ENCODE results near the gene MARCHF10. TPM values are rescaled to one million over a fixed set of nuclear protein-coding genes. Genes with fewer than 3 reads are reported as not detected.

Gene MARCHF10
- polyA plus RNA-seq, 3 donors, result not detected

DNA sequence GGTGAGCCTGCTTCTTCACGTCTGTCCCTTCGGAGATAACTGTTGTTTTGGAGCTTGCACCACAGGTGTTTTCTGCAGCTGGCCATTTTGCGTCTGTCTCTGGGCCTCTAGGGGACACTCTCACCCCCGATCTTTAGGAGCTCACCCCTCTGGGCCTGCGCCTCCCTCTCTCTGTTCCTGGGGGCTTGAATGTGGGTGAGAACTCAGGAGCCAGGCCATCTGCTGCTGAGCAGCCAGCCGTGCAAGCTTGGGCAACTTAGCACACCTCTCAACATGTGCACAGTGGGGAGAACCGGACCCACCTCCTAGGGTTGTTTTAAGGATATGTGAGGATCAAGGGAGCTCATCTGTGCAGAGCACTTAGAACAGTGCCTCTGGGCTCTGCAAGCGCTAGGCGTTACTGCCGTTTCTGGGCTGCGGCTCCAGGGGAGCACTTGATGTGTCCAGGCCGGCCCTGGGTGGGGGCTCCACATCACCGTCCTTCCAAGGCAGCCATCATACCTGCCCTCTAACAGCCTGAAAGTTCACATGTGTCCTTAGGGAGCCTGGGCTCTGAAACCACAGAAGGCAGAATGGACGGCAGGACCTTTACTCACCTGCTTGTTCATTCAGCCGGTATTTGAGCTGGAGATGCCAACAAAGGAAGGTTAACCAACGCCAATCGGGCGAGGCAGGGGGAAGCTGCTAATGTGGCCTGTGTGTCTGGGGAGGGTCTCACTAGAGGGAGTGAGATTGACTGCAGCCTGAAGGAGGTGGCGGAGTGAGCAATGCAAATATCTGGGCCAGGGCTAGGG, 114.3 kb downstream of the MARCHF10 start:
- H2AFZ ChIP-seq (ENCODE audit: insufficient read depth, low read depth, low read length, poor library complexity, severe bottlenecking), result no peak overlapping the region
- peaks cover 4 to 5% of the 10 kb centered on the region in 2 donors for H3K4me1 ChIP-seq (ENCODE audit: control insufficient read depth in 1 of 2, insufficient read depth in 2 of 2, low read length in 2 of 2)
- no peaks in the 10 kb centered on the region for H3K27me3 ChIP-seq (ENCODE audit: control insufficient read depth in 2 of 2, insufficient read depth in 2 of 2, low read length in 2 of 2)
- Mint-ChIP-seq H3K9me3 (peaks cover 0 to 6% (median 5%) of the 10 kb centered on the region in 7 donors), H3K36me3 (no peaks in the 10 kb centered on the region), H3K4me3 (no peak overlapping the region), H3K4me1 (peaks cover 7% of the 10 kb centered on the region), H3K27ac (no peak overlapping the region), H3K27me3 (ENCODE audit: low read depth in 3 of 3) (peaks cover 0 to 6% (median 3%) of the 10 kb centered on the region in 3 donors)
- intact Hi-C loops (cut with micrococcal nuclease), result no loop called here
- TF ChIP-seq, protein P1, sequence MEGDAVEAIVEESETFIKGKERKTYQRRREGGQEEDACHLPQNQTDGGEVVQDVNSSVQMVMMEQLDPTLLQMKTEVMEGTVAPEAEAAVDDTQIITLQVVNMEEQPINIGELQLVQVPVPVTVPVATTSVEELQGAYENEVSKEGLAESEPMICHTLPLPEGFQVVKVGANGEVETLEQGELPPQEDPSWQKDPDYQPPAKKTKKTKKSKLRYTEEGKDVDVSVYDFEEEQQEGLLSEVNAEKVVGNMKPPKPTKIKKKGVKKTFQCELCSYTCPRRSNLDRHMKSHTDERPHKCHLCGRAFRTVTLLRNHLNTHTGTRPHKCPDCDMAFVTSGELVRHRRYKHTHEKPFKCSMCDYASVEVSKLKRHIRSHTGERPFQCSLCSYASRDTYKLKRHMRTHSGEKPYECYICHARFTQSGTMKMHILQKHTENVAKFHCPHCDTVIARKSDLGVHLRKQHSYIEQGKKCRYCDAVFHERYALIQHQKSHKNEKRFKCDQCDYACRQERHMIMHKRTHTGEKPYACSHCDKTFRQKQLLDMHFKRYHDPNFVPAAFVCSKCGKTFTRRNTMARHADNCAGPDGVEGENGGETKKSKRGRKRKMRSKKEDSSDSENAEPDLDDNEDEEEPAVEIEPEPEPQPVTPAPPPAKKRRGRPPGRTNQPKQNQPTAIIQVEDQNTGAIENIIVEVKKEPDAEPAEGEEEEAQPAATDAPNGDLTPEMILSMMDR (IDR thresholded peaks at IDR 0.05), result no peak
- H3K4me3 ChIP-seq (replicated peaks in 1 of 3; ENCODE audit: low read depth in 2 of 3, low read length in 3 of 3), result no peak overlapping the region
- WGBS (ENCODE audit: insufficient coverage), result 88% methylated on average over 16 of the region's 19 CpGs
- no peaks in the 10 kb centered on the region for H3K79me2 ChIP-seq (ENCODE audit: insufficient read depth, low read length)
- no peak overlapping the region for H3K9ac ChIP-seq (ENCODE audit: insufficient read depth, low read length, poor library complexity, severe bottlenecking)
- no peak overlapping the region for H3K4me2 ChIP-seq (replicated peaks; ENCODE audit: extremely low read depth, low read length, poor library complexity, severe bottlenecking)
- no peaks in the 10 kb centered on the region for H4K20me1 ChIP-seq (ENCODE audit: insufficient read depth, low read length)
- no peak overlapping the region for H3K27ac ChIP-seq (ENCODE audit: low read depth in 1 of 2, low read length in 2 of 2)
- H3K9me3 ChIP-seq (replicated peaks in 1 of 2; ENCODE audit: control insufficient read depth in 1 of 2, insufficient read depth in 1 of 2, low read length in 2 of 2), result no peaks in the 10 kb centered on the region
- H3K36me3 ChIP-seq (replicated peaks in 1 of 2; ENCODE audit: control insufficient read depth in 1 of 2, insufficient read depth in 2 of 2, low read length in 2 of 2), result no peaks in the 10 kb centered on the region
- no peak for DNase-seq

DNA sequence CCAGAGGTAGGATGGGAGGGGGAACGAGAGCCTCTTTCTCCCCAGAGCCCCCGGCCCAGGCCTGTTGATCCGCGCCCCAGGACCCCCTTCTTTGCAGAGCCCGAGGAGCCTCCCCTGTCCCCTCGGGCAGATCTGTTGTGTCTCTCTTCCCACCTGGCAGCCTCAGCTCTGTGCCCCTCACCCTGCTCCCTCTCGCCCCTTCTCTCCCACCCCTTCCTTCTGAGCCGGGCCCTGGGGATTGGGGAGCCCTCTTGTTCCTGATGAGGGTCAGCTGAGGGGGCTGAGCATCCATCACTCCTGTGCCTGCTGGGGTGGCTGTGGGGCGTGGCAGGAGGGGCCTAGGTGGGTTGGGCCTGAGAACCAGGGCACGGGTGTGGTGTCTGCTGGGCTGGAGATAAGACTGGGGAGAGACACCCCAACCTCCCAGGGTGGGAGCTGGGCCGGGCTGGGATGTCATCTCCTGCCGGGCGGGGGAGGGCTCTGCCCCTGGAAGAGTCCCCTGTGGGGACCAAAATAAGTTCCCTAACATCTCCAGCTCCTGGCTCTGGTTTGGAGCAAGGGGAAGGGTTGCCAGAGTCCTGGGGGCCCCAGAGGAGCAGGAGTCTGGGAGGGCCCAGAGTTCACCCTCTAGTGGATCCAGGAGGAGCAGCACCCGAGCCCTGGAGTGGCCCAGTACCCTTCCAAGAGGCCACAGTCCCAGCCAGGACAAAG, 115.2 kb downstream of the MARCHF10 start:
- H3K36me3 ChIP-seq (replicated peaks in 1 of 2; ENCODE audit: control insufficient read depth in 1 of 2, insufficient read depth in 2 of 2, low read length in 2 of 2), result no peaks in the 10 kb centered on the region
- peaks cover 4 to 5% of the 10 kb centered on the region in 2 donors for H3K4me1 ChIP-seq (ENCODE audit: control insufficient read depth in 1 of 2, insufficient read depth in 2 of 2, low read length in 2 of 2)
- no peak overlapping the region for H3K27ac ChIP-seq (ENCODE audit: low read depth in 1 of 2, low read length in 2 of 2)
- H3K9ac ChIP-seq (ENCODE audit: insufficient read depth, low read length, poor library complexity, severe bottlenecking), result no peak overlapping the region
- intact Hi-C loops (cut with micrococcal nuclease), result no loop called here
- no peaks in the 10 kb centered on the region for H3K79me2 ChIP-seq (ENCODE audit: insufficient read depth, low read length)
- Mint-ChIP-seq H3K4me3 (no peak overlapping the region), H3K9me3 (peaks cover 0 to 6% (median 5%) of the 10 kb centered on the region in 7 donors), H3K27ac (no peak overlapping the region), H3K27me3 (ENCODE audit: low read depth in 3 of 3) (peaks cover 0 to 6% (median 3%) of the 10 kb centered on the region in 3 donors), H3K36me3 (no peaks in the 10 kb centered on the region), H3K4me1 (peaks cover 7% of the 10 kb centered on the region)
- TF ChIP-seq, protein P1 (IDR thresholded peaks at IDR 0.05), result no peak
- no peak overlapping the region for H2AFZ ChIP-seq (ENCODE audit: insufficient read depth, low read depth, low read length, poor library complexity, severe bottlenecking)
- no peaks in the 10 kb centered on the region for H3K27me3 ChIP-seq (ENCODE audit: control insufficient read depth in 2 of 2, insufficient read depth in 2 of 2, low read length in 2 of 2)
- no peaks in the 10 kb centered on the region for H4K20me1 ChIP-seq (ENCODE audit: insufficient read depth, low read length)
- DNase-seq, result no peak
- no peaks in the 10 kb centered on the region for H3K9me3 ChIP-seq (replicated peaks in 1 of 2; ENCODE audit: control insufficient read depth in 1 of 2, insufficient read depth in 1 of 2, low read length in 2 of 2)
- 91% methylated on average over 6 of the region's 14 CpGs for WGBS (ENCODE audit: insufficient coverage)
- no peak overlapping the region for H3K4me2 ChIP-seq (replicated peaks; ENCODE audit: extremely low read depth, low read length, poor library complexity, severe bottlenecking)
- H3K4me3 ChIP-seq (replicated peaks in 1 of 3; ENCODE audit: low read depth in 2 of 3, low read length in 3 of 3), result no peak overlapping the region

Data from CD14-positive monocyte (primary cell).